H9 (cell line): ENCODE data around the gene STK32C. TPM values are rescaled to one million over a fixed set of nuclear protein-coding genes. Genes with fewer than 3 reads are reported as not detected.

Experiments
- DNase-seq: peaks from one replicate; pipeline ENCODE4 v3.0.0-alpha.2; 2017
- H2AFZ ChIP-seq: one replicate; pipeline ENCODE4 v1.6.1; 2013; ENCODE audit warnings: mild to moderate bottlenecking, low read length, control low read depth, moderate library complexity
- H2AK5ac ChIP-seq: 2 replicates; pipeline ENCODE4 v1.6.1; 2013; ENCODE audit warnings: low read length, control low read depth, mixed read lengths; ENCODE audit not compliant: insufficient read length
- H2BK120ac ChIP-seq: one replicate; pipeline ENCODE4 v1.6.1; 2013; ENCODE audit warnings: low read depth, mild to moderate bottlenecking, low read length, control low read depth, inconsistent platforms; ENCODE audit not compliant: poor library complexity, severe bottlenecking
- H2BK12ac ChIP-seq: 2 replicates; pipeline ENCODE4 v1.6.1; 2013; ENCODE audit warnings: low read length, control low read depth, mixed read lengths, low read depth; ENCODE audit not compliant: insufficient read length
- H2BK15ac ChIP-seq: 2 replicates; pipeline ENCODE4 v1.6.1; 2013; ENCODE audit warnings: low read depth, low read length, control low read depth
- H2BK20ac ChIP-seq: one replicate; pipeline ENCODE4 v1.6.1; 2013; ENCODE audit warnings: low read depth, mild to moderate bottlenecking, low read length, control low read depth, inconsistent platforms; ENCODE audit not compliant: poor library complexity, severe bottlenecking
- H2BK5ac ChIP-seq: 2 replicates; pipeline ENCODE4 v1.6.1; 2013; ENCODE audit warnings: low read length, control low read depth, mixed read lengths; ENCODE audit not compliant: insufficient read length
- H3K14ac ChIP-seq: 2 replicates; pipeline ENCODE4 v1.6.1; 2013; ENCODE audit warnings: low read length, control low read depth; ENCODE audit not compliant: insufficient read depth
- H3K18ac ChIP-seq: 2 replicates; pipeline ENCODE4 v1.6.1; 2013; ENCODE audit warnings: low read depth, mild to moderate bottlenecking, mixed read lengths, low read length, control low read depth; ENCODE audit not compliant: insufficient read length
- H3K23ac ChIP-seq: 2 replicates; pipeline ENCODE4 v1.6.1; 2013; ENCODE audit warnings: low read length, control low read depth, mixed read lengths, low read depth; ENCODE audit not compliant: insufficient read length
- H3K23me2 ChIP-seq: 2 replicates; pipeline ENCODE4 v1.6.1; 2013; ENCODE audit warnings: low read depth, mild to moderate bottlenecking, mixed read lengths, low read length, control low read depth; ENCODE audit not compliant: insufficient read length, poor library complexity, severe bottlenecking
- H3K27ac ChIP-seq: 2 replicates; pipeline ENCODE4 v1.5.1; 2013; ENCODE audit warnings: low read length, control low read depth, mixed read lengths, low read depth; ENCODE audit not compliant: insufficient read length
- H3K27me3 ChIP-seq: 2 replicates; pipeline ENCODE4 v1.6.1; 2013; ENCODE audit warnings: low read length, control low read depth, inconsistent platforms; ENCODE audit not compliant: insufficient read depth
- H3K4ac ChIP-seq: 2 replicates; pipeline ENCODE4 v1.6.1; 2013; ENCODE audit warnings: low read depth, mild to moderate bottlenecking, control low read depth, inconsistent platforms, low read length, moderate library complexity
- H3K4me1 ChIP-seq: 2 replicates; pipeline ENCODE4 v1.6.1; 2013; ENCODE audit warnings: low read length, control low read depth, inconsistent platforms; ENCODE audit not compliant: insufficient read depth
- H3K4me2 ChIP-seq: 2 replicates; pipeline ENCODE4 v1.6.1; 2013; ENCODE audit warnings: low read length, control low read depth, mixed read lengths; ENCODE audit not compliant: insufficient read length, insufficient read depth
- H3K56ac ChIP-seq: 2 replicates; pipeline ENCODE4 v1.6.1; 2013; ENCODE audit warnings: low read depth, mild to moderate bottlenecking, mixed read lengths, low read length, control low read depth; ENCODE audit not compliant: insufficient read length
- H3K79me1 ChIP-seq: 2 replicates; pipeline ENCODE4 v1.6.1; 2013; ENCODE audit warnings: low read depth, mild to moderate bottlenecking, moderate library complexity, low read length, control low read depth, inconsistent platforms; ENCODE audit not compliant: insufficient read depth, poor library complexity, severe bottlenecking
- H3K79me2 ChIP-seq: 2 replicates; pipeline ENCODE4 v1.6.1; 2013; ENCODE audit warnings: low read length, control low read depth, inconsistent platforms; ENCODE audit not compliant: insufficient read depth
- H3K9ac ChIP-seq: 2 replicates; pipeline ENCODE4 v1.6.1; 2013; ENCODE audit warnings: low read length, control low read depth, mixed read lengths; ENCODE audit not compliant: insufficient read length; ENCODE audit errors: extremely low read depth
- H3K9me3 ChIP-seq: one replicate; pipeline ENCODE4 v1.6.1; 2013; ENCODE audit warnings: low read depth, low read length, inconsistent platforms; ENCODE audit not compliant: control insufficient read depth
- H3T11ph ChIP-seq: one replicate; pipeline ENCODE4 v1.6.1; 2013; ENCODE audit warnings: mild to moderate bottlenecking, low read length, control low read depth, inconsistent platforms
- H4K20me1 ChIP-seq: one replicate; pipeline ENCODE4 v1.6.1; 2013; ENCODE audit not compliant: control insufficient read depth, insufficient read length, insufficient read depth
- H4K5ac ChIP-seq: 2 replicates; pipeline ENCODE4 v1.6.1; 2013; ENCODE audit warnings: low read depth, mild to moderate bottlenecking, mixed read lengths, low read length, control low read depth; ENCODE audit not compliant: insufficient read length
- H4K8ac ChIP-seq: replicated peaks from 2 replicates; pipeline ENCODE4 v1.6.1; 2013; ENCODE audit warnings: low read length, control low read depth, mixed read lengths, low read depth; ENCODE audit not compliant: insufficient read length
- H4K91ac ChIP-seq: 2 replicates; pipeline ENCODE4 v1.6.1; 2013; ENCODE audit warnings: low read depth, mild to moderate bottlenecking, moderate library complexity, mixed read lengths, low read length, control low read depth; ENCODE audit not compliant: insufficient read length
- H3K27ac Mint-ChIP-seq, 3 experiments: 2 replicates in 2 of 3; 3 replicates in 1 of 3; pipeline ENCODE4 v1.8.0; 2020 to 2021; ENCODE audit warnings: mixed read lengths in 3 of 3, mild to moderate bottlenecking in 1 of 3, moderate library complexity in 1 of 3
- H3K27me3 Mint-ChIP-seq: 2 replicates; pipeline ENCODE4 v1.8.0; 2021; ENCODE audit warnings: low read depth, mild to moderate bottlenecking, moderate library complexity, mixed read lengths
- H3K36me3 Mint-ChIP-seq, 3 experiments: 2 replicates in 2 of 3; 3 replicates in 1 of 3; pipeline ENCODE4 v1.8.0; 2020 to 2021; ENCODE audit warnings: low read depth in 3 of 3, mixed read lengths in 3 of 3; ENCODE audit not compliant: insufficient read depth in 1 of 3
- H3K4me1 Mint-ChIP-seq, 2 experiments: 2 replicates each; pipeline ENCODE4 v1.8.0; 2020; ENCODE audit warnings: mixed read lengths in 2 of 2
- H3K4me3 Mint-ChIP-seq, 2 experiments: 2 replicates in 1 of 2; 3 replicates in 1 of 2; pipeline ENCODE4 v1.8.0; 2020 to 2021; ENCODE audit warnings: mild to moderate bottlenecking in 2 of 2, mixed read lengths in 2 of 2, moderate library complexity in 1 of 2
- H3K9me3 Mint-ChIP-seq, 2 experiments: 2 replicates in 1 of 2; 3 replicates in 1 of 2; pipeline ENCODE4 v1.8.0; 2020; ENCODE audit warnings: mild to moderate bottlenecking in 2 of 2, mixed read lengths in 2 of 2, moderate library complexity in 1 of 2
- WGBS: extraction: QIAGEN DNeasy Blood & Tissue Kit; methylation state at CpG from one replicate; pipeline ENCODE4 v1.1.7; 2013; ENCODE audit warnings: missing lambda C conversion rate, low lambda C conversion rate, mixed read lengths; ENCODE audit not compliant: insufficient read length; ENCODE audit errors: extremely low coverage; 5-methylcytosine and 5-hydroxymethylcytosine counted together
- total RNA-seq: library from RNA; stranded (reverse); gene quantifications from 2 replicates; pipeline ENCODE4 v1.2.1, GENCODE V29; 2021
- TF ChIP-seq, protein P1 (sequence below): fragments of 200-600 bp; sonication (generic); conservative IDR thresholded peaks from 3 replicates; pipeline ENCODE4 v1.8.0; 2021; ENCODE audit warnings: antibody characterized with exemption, mild to moderate bottlenecking

STK32C gene
- total RNA-seq, 1 experiment from 2014 or later, result 11.3 TPM

DNA sequence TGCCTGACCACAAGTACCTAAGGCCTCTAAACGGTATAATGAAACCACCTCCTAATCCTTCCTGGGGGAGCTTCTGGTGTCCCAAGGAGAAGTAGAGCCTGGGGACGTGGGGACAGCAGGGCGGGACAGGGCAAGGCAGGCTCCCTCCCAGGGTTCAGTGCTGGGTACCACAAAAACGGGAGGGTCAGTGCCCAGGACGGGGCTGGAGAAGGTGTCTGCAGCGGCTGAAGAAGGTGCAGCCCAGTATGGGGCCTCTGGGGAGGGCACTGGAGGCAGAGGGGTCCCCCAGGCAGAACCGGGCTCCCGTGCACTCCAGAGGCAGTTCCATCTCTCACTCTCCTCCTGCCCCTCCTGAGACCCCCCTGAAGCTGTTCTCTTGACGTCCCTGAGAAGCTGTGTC, 74.8 kb downstream of the STK32C start:
- no peaks in the 10 kb centered on the region for H3K27me3 ChIP-seq
- peak overlapping the region in 1 of 3 experiments; percentile 48; a peak in 1 of 7 replicates for H3K27ac Mint-ChIP-seq

More for the DNA sequence above, 74.8 kb downstream of the STK32C start:
- Mint-ChIP-seq H3K9me3 (no peaks in the 10 kb centered on the region), H3K36me3 (no peaks in the 10 kb centered on the region; a peak in 1 of 7 replicates), H3K27me3 (no peaks in the 10 kb centered on the region), H3K4me1 (peaks cover 6 to 24% of the 10 kb centered on the region in 2 experiments), H3K4me3 (no peak overlapping the region)
- Histone ChIP-seq H2AK5ac (no peak overlapping the region), H2BK12ac (no peak overlapping the region), H3K79me1 (no peaks in the 10 kb centered on the region), H2BK5ac (no peak overlapping the region), H3K18ac (no peak overlapping the region), H3K23me2 (no peaks in the 10 kb centered on the region), H4K8ac (no peak overlapping the region), H3T11ph (no peak overlapping the region), H2BK20ac (no peak overlapping the region), H3K9me3 (no peaks in the 10 kb centered on the region), H2AFZ (no peak overlapping the region), H3K4me2 (no peak overlapping the region), H3K79me2 (no peaks in the 10 kb centered on the region), H3K4me1 (no peaks in the 10 kb centered on the region), H4K20me1 (no peaks in the 10 kb centered on the region), H3K4ac (no peak overlapping the region), H3K23ac (no peak overlapping the region), H2BK15ac (no peak overlapping the region), H2BK120ac (no peak overlapping the region), H3K9ac (no peak overlapping the region), H3K27ac (no peak overlapping the region), H4K91ac (no peak overlapping the region), H4K5ac (no peak overlapping the region), H3K56ac (no peak overlapping the region), H3K14ac (no peak overlapping the region; the same call in 1 of the 2 replicates)
- WGBS, result no CpG with 5 or more reads among the region's 9 CpGs
- no peak for DNase-seq
- TF ChIP-seq, protein P1, sequence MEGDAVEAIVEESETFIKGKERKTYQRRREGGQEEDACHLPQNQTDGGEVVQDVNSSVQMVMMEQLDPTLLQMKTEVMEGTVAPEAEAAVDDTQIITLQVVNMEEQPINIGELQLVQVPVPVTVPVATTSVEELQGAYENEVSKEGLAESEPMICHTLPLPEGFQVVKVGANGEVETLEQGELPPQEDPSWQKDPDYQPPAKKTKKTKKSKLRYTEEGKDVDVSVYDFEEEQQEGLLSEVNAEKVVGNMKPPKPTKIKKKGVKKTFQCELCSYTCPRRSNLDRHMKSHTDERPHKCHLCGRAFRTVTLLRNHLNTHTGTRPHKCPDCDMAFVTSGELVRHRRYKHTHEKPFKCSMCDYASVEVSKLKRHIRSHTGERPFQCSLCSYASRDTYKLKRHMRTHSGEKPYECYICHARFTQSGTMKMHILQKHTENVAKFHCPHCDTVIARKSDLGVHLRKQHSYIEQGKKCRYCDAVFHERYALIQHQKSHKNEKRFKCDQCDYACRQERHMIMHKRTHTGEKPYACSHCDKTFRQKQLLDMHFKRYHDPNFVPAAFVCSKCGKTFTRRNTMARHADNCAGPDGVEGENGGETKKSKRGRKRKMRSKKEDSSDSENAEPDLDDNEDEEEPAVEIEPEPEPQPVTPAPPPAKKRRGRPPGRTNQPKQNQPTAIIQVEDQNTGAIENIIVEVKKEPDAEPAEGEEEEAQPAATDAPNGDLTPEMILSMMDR, result no peak
